Activated effector memory CD4-positive, alpha-beta T cell treated with Interleukin-2 at 50 U/mL for 16 hours (primary cell): Measurements from ENCODE around the gene HERC2.
"Not testable (repeated sequence)": the region's sequence is repeated elsewhere in the genome, so short reads cannot be mapped to it uniquely, and the experiment has no call there.

Experiments used
- DNase-seq: peaks from one replicate; pipeline ENCODE4 v3.0.0-alpha.2; 2020

Gene HERC2

GRCh38 chr15:28128031-28128430, 193.9 kb downstream of the HERC2 start:
- DNase-seq: no peak

- no peak for DNase-seq
These were observed 194.9 kb downstream of the HERC2 start for GRCh38 chr15:28127036-28127435.

GRCh38 chr15:28125673-28126651, 196.0 kb downstream of the HERC2 start:
- no peak for DNase-seq

GRCh38 chr15:28124841-28125240, 197.1 kb downstream of the HERC2 start:
- DNase-seq: no peak

GRCh38 chr15:28123408-28124023, 198.5 kb downstream of the HERC2 start:
- DNase-seq: peak; percentile 17

GRCh38 chr15:28122038-28122949, 199.7 kb downstream of the HERC2 start:
- DNase-seq: no peak

GRCh38 chr15:28121577-28121976, 200.4 kb downstream of the HERC2 start:
- not testable (repeated sequence) for DNase-seq

- DNase-seq: no peak
These were observed 201.7 kb downstream of the HERC2 start for GRCh38 chr15:28120359-28120640.

GRCh38 chr15:28118531-28118930, 203.4 kb downstream of the HERC2 start:
- DNase-seq: no peak

GRCh38 chr15:28118083-28118482, 203.9 kb downstream of the HERC2 start:
- DNase-seq: no peak

GRCh38 chr15:28117432-28117990, 204.5 kb downstream of the HERC2 start:
- no peak for DNase-seq

GRCh38 chr15:28116521-28117431, 205.2 kb downstream of the HERC2 start:
- DNase-seq: no peak

- no peak for DNase-seq
These were observed 206.1 kb downstream of the HERC2 start for GRCh38 chr15:28115871-28116270.

GRCh38 chr15:28114721-28115622, 207.0 kb downstream of the HERC2 start:
- no peak for DNase-seq

- DNase-seq: no peak
These were observed 207.9 kb downstream of the HERC2 start for GRCh38 chr15:28114114-28114455.

- no peak for DNase-seq
These were observed 208.4 kb downstream of the HERC2 start for GRCh38 chr15:28113394-28114113.

- DNase-seq: no peak
These were observed 209.0 kb downstream of the HERC2 start for GRCh38 chr15:28112962-28113361.

- no peak for DNase-seq
These were observed 209.7 kb downstream of the HERC2 start for GRCh38 chr15:28112101-28112760.

GRCh38 chr15:28111543-28111942, 210.4 kb downstream of the HERC2 start:
- no peak for DNase-seq

GRCh38 chr15:28110481-28110881, 211.5 kb downstream of the HERC2 start:
- DNase-seq: no peak
